ENCODE results near the gene NUCKS1. TPM values are rescaled to one million over a fixed set of nuclear protein-coding genes. Genes with fewer than 3 reads are reported as not detected.

NUCKS1 gene
- total RNA-seq, 4 donors from 2014 or later: 122 to 237 (median 177) TPM

- intact Hi-C loops (cut with DNase I): loop anchor here (5.0 to 10.0 kb wide), 3 partner anchors 124 to 312 kb away; no protein-coding TSS in a partner anchor
- H3K4me1 ChIP-seq: no peaks in the 10 kb centered on the region
- H3K27ac ChIP-seq: no peak overlapping the region
- 78 to 85% methylated on average over 5 to 6 of the region's 6 CpGs for WGBS, 2 donors
- DNase-seq: no peak
- no peak overlapping the region for H3K4me3 ChIP-seq (replicated peaks in 1 of 3)
- peaks cover 60 to 72% of the 10 kb centered on the region in 2 donors for H3K36me3 ChIP-seq
- H3K9me3 ChIP-seq: no peaks in the 10 kb centered on the region
- no peaks in the 10 kb centered on the region for H3K27me3 ChIP-seq
- TF ChIP-seq CTCF (IDR thresholded peaks at IDR 0.05) (no peak), POLR2A (IDR thresholded peaks at IDR 0.05) (no peak)
These were observed 43.1 kb upstream of the NUCKS1 start for GRCh38 chr1:205792961-205793673.

GRCh38 chr1:205792481-205792881, 42.5 kb upstream of the NUCKS1 start:
- 87 to 90% methylated on average over 8 of the region's 8 CpGs for WGBS, 2 donors
- H3K9me3 ChIP-seq: no peaks in the 10 kb centered on the region
- H3K36me3 ChIP-seq: peaks cover 53 to 67% of the 10 kb centered on the region in 2 donors
- no peak overlapping the region for H3K4me3 ChIP-seq (replicated peaks in 1 of 3)
- no peak for TF ChIP-seq POLR2A (IDR thresholded peaks at IDR 0.05)
- intact Hi-C loops (cut with DNase I): loop anchor here (5.0 to 10.0 kb wide), 3 partner anchors 125 to 312 kb away; no protein-coding TSS in a partner anchor
- no peak for DNase-seq
- no peak overlapping the region for H3K27ac ChIP-seq
- H3K4me1 ChIP-seq: no peaks in the 10 kb centered on the region
- H3K27me3 ChIP-seq: no peaks in the 10 kb centered on the region

- peak; percentile 67 to 74 for DNase-seq
- Histone ChIP-seq H3K9me3 (no peaks in the 10 kb centered on the region), H3K27ac (no peak overlapping the region), H3K36me3 (peaks cover 45 to 59% of the 10 kb centered on the region in 2 donors), H3K4me3 (replicated peaks in 1 of 3) (no peak overlapping the region), H3K27me3 (no peaks in the 10 kb centered on the region), H3K4me1 (no peaks in the 10 kb centered on the region)
- TF ChIP-seq POLR2A (IDR thresholded peaks at IDR 0.05) (no peak), CTCF (IDR thresholded peaks at IDR 0.05) (peak; percentile 16 to 77 (median 66))
- WGBS, 2 donors: 69 to 84% methylated on average over 5 of the region's 5 CpGs
- intact Hi-C loops (cut with DNase I): loop anchor here (5.0 to 10.0 kb wide), 3 partner anchors 126 to 313 kb away; no protein-coding TSS in a partner anchor
These were observed 41.7 kb upstream of the NUCKS1 start for GRCh38 chr1:205791568-205792180.

GRCh38 chr1:205787287-205787916, 37.4 kb upstream of the NUCKS1 start:
- H3K4me1 ChIP-seq: peaks cover 18 to 21% of the 10 kb centered on the region in 2 donors
- TF ChIP-seq POLR2A (IDR thresholded peaks at IDR 0.05) (no peak), CTCF (IDR thresholded peaks at IDR 0.05) (no peak)
- no peaks in the 10 kb centered on the region for H3K27me3 ChIP-seq
- no peak for DNase-seq
- no peaks in the 10 kb centered on the region for H3K9me3 ChIP-seq
- no peak overlapping the region for H3K4me3 ChIP-seq (replicated peaks in 1 of 3)
- peaks cover 6 to 20% of the 10 kb centered on the region in 2 donors for H3K36me3 ChIP-seq
- intact Hi-C loops (cut with DNase I): no loop called here
- WGBS, 2 donors: 82 to 90% methylated on average over 10 of the region's 10 CpGs
- H3K27ac ChIP-seq: no peak overlapping the region

GRCh38 chr1:205786601-205787000, 36.6 kb upstream of the NUCKS1 start:
- Histone ChIP-seq H3K27me3 (no peaks in the 10 kb centered on the region), H3K27ac (no peak overlapping the region), H3K4me1 (peaks cover 21 to 28% of the 10 kb centered on the region in 2 donors), H3K9me3 (no peaks in the 10 kb centered on the region), H3K36me3 (peaks cover 0 to 12% of the 10 kb centered on the region in 2 donors), H3K4me3 (replicated peaks in 1 of 3) (no peak overlapping the region)
- WGBS, 2 donors: 69% methylated on average over 4 of the region's 4 CpGs
- TF ChIP-seq CTCF (IDR thresholded peaks at IDR 0.05): no peak
- no peak for TF ChIP-seq POLR2A (IDR thresholded peaks at IDR 0.05)
- no peak for DNase-seq
- intact Hi-C loops (cut with DNase I): no loop called here

Measured in thyroid gland (tissue), 4 donors.